ENCODE results near the gene TSPAN5. TPM values are rescaled to one million over a fixed set of nuclear protein-coding genes. Genes with fewer than 3 reads are reported as not detected.
"Not testable (repeated sequence)": the region's sequence is repeated elsewhere in the genome, so short reads cannot be mapped to it uniquely, and the experiment has no call there.

The TSPAN5 gene
- total RNA-seq: 1 to 10 TPM in 4 of 6 donors, under 1 TPM in 2; 0.23 to 2.6 (median 1.5) TPM
- polyA plus RNA-seq: 1 to 10 TPM in 1 of 2 donors, under 1 TPM in 1; 0.99 to 1.1 TPM

GRCh38 chr4:98658287-98659105 lies at the start of gene TSPAN5:
TSS of gene TSPAN5 (minus strand) at chr4:98658611.
- 0 to 1% methylated on average over 66 to 113 of the region's 113 CpGs for WGBS, 2 donors
- Histone ChIP-seq H3K4me3 (peak within 1 kb of the TSS; percentile 49 to 68 (median 57)), H3K4me1 (peaks cover 10 to 11% (median 10%) of the 10 kb centered on the region in 3 donors), H3K9me3 (no peaks in the 10 kb centered on the region), H3K27me3 (no peaks in the 10 kb centered on the region), H3K27ac (no peak within 1 kb of the TSS), H3K36me3 (no peaks in the 10 kb centered on the region)
- DNase-seq (peak; percentile 65 to 92 (median 75)), FAIRE-seq (no peak), ATAC-seq (peak; percentile 90 to 95 (median 91))
- TF ChIP-seq, protein P1, sequence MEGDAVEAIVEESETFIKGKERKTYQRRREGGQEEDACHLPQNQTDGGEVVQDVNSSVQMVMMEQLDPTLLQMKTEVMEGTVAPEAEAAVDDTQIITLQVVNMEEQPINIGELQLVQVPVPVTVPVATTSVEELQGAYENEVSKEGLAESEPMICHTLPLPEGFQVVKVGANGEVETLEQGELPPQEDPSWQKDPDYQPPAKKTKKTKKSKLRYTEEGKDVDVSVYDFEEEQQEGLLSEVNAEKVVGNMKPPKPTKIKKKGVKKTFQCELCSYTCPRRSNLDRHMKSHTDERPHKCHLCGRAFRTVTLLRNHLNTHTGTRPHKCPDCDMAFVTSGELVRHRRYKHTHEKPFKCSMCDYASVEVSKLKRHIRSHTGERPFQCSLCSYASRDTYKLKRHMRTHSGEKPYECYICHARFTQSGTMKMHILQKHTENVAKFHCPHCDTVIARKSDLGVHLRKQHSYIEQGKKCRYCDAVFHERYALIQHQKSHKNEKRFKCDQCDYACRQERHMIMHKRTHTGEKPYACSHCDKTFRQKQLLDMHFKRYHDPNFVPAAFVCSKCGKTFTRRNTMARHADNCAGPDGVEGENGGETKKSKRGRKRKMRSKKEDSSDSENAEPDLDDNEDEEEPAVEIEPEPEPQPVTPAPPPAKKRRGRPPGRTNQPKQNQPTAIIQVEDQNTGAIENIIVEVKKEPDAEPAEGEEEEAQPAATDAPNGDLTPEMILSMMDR (IDR thresholded peaks at IDR 0.05): no peak
- intact Hi-C loops (cut with DNase I): no loop called here

- ATAC-seq (no peak), FAIRE-seq (no peak), DNase-seq (no peak)
- WGBS, 2 donors: 65 to 67% methylated on average over 1 of the region's 1 CpG
- Histone ChIP-seq H3K27me3 (no peaks in the 10 kb centered on the region), H3K9me3 (no peaks in the 10 kb centered on the region), H3K27ac (no peak overlapping the region), H3K4me3 (no peak overlapping the region), H3K36me3 (no peaks in the 10 kb centered on the region), H3K4me1 (no peaks in the 10 kb centered on the region)
- intact Hi-C loops (cut with DNase I): no loop called here
- TF ChIP-seq, protein P1 (IDR thresholded peaks at IDR 0.05): no peak
These were observed 48.5 kb upstream of the TSPAN5 start for GRCh38 chr4:98706935-98707334.

DNA sequence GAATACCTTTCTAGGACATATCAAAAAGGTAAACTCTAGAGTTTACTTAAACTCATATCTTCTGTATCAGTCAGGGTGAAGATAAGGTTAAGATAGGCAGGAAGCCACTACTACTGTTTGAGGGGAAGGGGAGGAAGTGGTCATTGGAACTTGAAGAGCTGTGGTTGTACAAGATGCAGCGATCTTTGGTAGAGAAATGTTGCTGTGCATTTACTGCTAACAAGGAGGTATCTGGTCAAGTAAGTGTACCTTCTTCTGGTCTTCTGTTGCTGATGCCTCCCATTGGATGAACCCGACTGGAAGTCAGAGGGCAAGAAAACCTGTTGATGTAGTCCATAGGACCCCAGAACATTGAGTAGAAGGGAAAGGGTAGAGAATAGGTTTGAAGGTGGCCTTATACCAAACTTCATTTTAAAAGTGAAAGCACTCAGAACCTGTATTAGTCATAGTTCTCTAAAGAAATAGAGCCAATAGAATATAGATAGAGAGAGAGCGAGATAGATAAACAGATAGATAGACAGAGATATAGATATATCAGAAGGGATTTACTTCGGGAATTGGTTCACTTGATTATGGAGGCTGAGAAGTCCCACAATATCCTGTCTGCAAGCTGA lies 47.9 kb upstream of the TSPAN5 start:
- WGBS, 2 donors: 73 to 82% methylated on average over 4 of the region's 4 CpGs
- no peaks in the 10 kb centered on the region for H3K4me1 ChIP-seq

DNA sequence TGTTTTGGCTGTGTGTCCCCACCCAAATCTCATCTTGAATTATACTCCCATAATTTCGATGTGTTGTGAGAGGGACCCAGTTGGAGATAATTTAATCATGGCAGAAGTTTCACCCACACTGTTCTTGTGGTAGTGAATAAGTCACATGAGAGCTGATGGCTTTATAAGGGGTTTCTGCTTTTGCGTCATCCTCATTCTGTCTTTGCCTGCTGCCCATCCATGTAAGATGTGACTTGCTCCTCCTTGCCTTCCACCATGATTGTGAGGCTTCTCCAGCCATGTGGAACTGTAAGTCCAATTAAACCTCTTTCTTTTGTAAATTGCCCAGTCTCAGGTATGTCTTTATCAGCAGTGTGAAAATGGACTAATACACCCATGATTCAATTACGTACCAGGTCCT lies 47.2 kb upstream of the TSPAN5 start:
- H3K4me1 ChIP-seq; ATAC-seq; H3K36me3 ChIP-seq; H3K27me3 ChIP-seq; H3K9me3 ChIP-seq; H3K27ac ChIP-seq; H3K4me3 ChIP-seq; FAIRE-seq; DNase-seq; intact Hi-C loops (cut with DNase I): not testable (repeated sequence)
- 84 to 86% methylated on average over 3 of the region's 3 CpGs for WGBS, 2 donors

More for the DNA sequence above, 47.9 kb upstream of the TSPAN5 start:
- intact Hi-C loops (cut with DNase I): no loop called here
- H3K9me3 ChIP-seq: no peaks in the 10 kb centered on the region
- DNase-seq (no peak), ATAC-seq (no peak), FAIRE-seq (no peak)
- TF ChIP-seq, protein P1 (IDR thresholded peaks at IDR 0.05): no peak
- no peak overlapping the region for H3K4me3 ChIP-seq
- no peak overlapping the region for H3K27ac ChIP-seq
- no peaks in the 10 kb centered on the region for H3K36me3 ChIP-seq
- H3K27me3 ChIP-seq: no peaks in the 10 kb centered on the region

DNA sequence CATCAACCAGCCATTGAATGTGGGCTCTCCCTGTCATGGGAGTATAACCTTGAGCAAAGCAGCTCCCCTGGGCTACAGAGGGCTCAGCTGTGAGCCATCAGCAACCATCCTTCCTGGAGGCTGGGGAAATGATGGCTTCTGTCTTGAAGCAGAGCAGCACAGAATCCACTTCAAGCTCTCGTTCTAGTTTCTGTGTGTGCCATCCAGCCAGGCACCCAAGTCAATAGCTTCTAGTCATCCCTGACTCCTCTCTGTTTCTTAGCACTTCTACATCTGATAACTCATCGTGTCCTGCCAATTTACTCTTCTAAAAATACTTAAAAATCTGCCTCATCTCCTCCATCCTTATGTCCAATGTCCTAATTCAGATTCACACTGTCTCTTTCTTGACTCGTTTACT lies 42.2 kb upstream of the TSPAN5 start:
- Histone ChIP-seq H3K4me1 (no peaks in the 10 kb centered on the region), H3K27ac (no peak overlapping the region), H3K36me3 (no peaks in the 10 kb centered on the region), H3K9me3 (no peaks in the 10 kb centered on the region), H3K4me3 (no peak overlapping the region), H3K27me3 (no peaks in the 10 kb centered on the region)
- DNase-seq (no peak), ATAC-seq (no peak), FAIRE-seq (no peak)
- intact Hi-C loops (cut with DNase I): no loop called here
- TF ChIP-seq, protein P1 (IDR thresholded peaks at IDR 0.05): no peak
- WGBS, 2 donors: 66 to 78% methylated on average over 3 of the region's 3 CpGs

Data from pancreas (tissue), 10 donors.